K562 (cell line): ENCODE data around the gene MYADML2. TPM values are rescaled to one million over a fixed set of nuclear protein-coding genes. Genes with fewer than 3 reads are reported as not detected.

Experiments used
- BMI1 ChIP-seq: fragments of 150-350 bp; IDR thresholded peaks from 2 replicates; pipeline ENCODE4 v1.6.1; 2014; ENCODE audit warnings: low read length
- DPF2 ChIP-seq: fragments of 450-650 bp; IDR thresholded peaks from 2 replicates; pipeline ENCODE4 v1.6.1; 2016
- FOSL1 ChIP-seq: fragments of 200-800 bp; sonication (Bioruptor generic); conservative IDR thresholded peaks from 2 replicates; pipeline ENCODE4 v1.6.1; 2016; ENCODE audit warnings: missing genetic modification characterization, missing compliant biosample characterization
- FOXA3 ChIP-seq, 2 experiments: fragments of 450-650 bp in 1 of 2; sonication (generic) in 1 of 2; formaldehyde crosslinking; IDR thresholded peaks in 1 of 2; conservative IDR thresholded peaks in 1 of 2; 2 replicates each; pipeline versions ENCODE4 v1.4.0 to v1.8.0; 2020 to 2022; ENCODE audit warnings: mild to moderate bottlenecking in 2 of 2, missing genetic modification reagents in 1 of 2
- GATAD2A ChIP-seq: fragments of 450-650 bp; IDR thresholded peaks from 2 replicates; pipeline ENCODE4 v1.6.1; 2017
- GTF2F1 ChIP-seq: IDR thresholded peaks from 2 replicates; pipeline ENCODE4 v1.6.1; 2011; ENCODE audit warnings: low read depth, low read length, improper control_type of control experiment
- MAFF ChIP-seq: IDR thresholded peaks from 2 replicates; pipeline ENCODE4 v1.6.1; 2012; ENCODE audit warnings: low read length, improper control_type of control experiment
- RAD21 ChIP-seq, 2 experiments: fragments of 250-450 bp in 1 of 2; fragments of 450-650 bp in 1 of 2; sonication (Bioruptor Pico) in 1 of 2; formaldehyde crosslinking in 1 of 2; IDR thresholded peaks in 1 of 2; conservative IDR thresholded peaks in 1 of 2; 2 replicates each; pipeline versions ENCODE4 v1.4.0 to v1.8.0; 2020 to 2022; ENCODE audit warnings: mild to moderate bottlenecking in 2 of 2, moderate library complexity in 1 of 2
- RNF219 ChIP-seq: fragments of 250-450 bp; sonication (Bioruptor Pico); IDR thresholded peaks from 2 replicates; pipeline ENCODE4 v1.5.0; 2022; ENCODE audit warnings: mild to moderate bottlenecking
- SAP30 ChIP-seq: fragments of 200-600 bp; sonication (generic); IDR thresholded peaks from 2 replicates; pipeline ENCODE4 v1.6.1; 2012; ENCODE audit warnings: borderline replicate concordance, low read depth, mild to moderate bottlenecking, moderate library complexity, low read length, control low read depth, inconsistent platforms; ENCODE audit not compliant: insufficient read depth, poor library complexity, severe bottlenecking
- TSC22D4 ChIP-seq: fragments of 450-650 bp; IDR thresholded peaks from 2 replicates; pipeline ENCODE4 v1.6.1; 2016; ENCODE audit warnings: missing genetic modification characterization, missing biosample characterization, control low read depth
- U2AF1 ChIP-seq: fragments of 200-400 bp; formaldehyde crosslinking; optimal IDR thresholded peaks from 2 replicates; pipeline ENCODE3; 2017; ENCODE audit warnings: mild to moderate bottlenecking, low read depth, low read length, moderate library complexity
- YBX1 ChIP-seq: fragments of 450-650 bp; IDR thresholded peaks from 2 replicates; pipeline ENCODE4 v1.7.1; 2016; ENCODE audit warnings: mild to moderate bottlenecking
- ZMIZ1 ChIP-seq, 2 experiments: fragments of 150-350 bp in 1 of 2; IDR thresholded peaks; 2 replicates each; pipeline ENCODE4 v1.6.1; 2012 to 2016; ENCODE audit warnings: low read depth in 2 of 2, low read length in 2 of 2, mild to moderate bottlenecking in 1 of 2, moderate library complexity in 1 of 2
- ZNF639 ChIP-seq, 2 experiments: fragments of 200-800 bp in 1 of 2; sonication (Bioruptor generic) in 1 of 2; sonication (generic) in 1 of 2; formaldehyde crosslinking in 1 of 2; IDR thresholded peaks in 1 of 2; conservative IDR thresholded peaks in 1 of 2; 2 replicates each; pipeline versions ENCODE4 v1.5.0 to v1.6.1; 2016 to 2020; ENCODE audit warnings: missing compliant biosample characterization in 1 of 2, missing genetic modification characterization in 1 of 2, missing genetic modification reagents in 1 of 2
- polyA plus RNA-seq, 8 experiments: library from polyadenylated mRNA; depleted of rRNA in 4 of 8; stranded (reverse) in 5 of 8; unstranded in 3 of 8; fragments of >200 nt; fragmentation: Nextera tagmentation in 2 of 8; fragmentation: Illumina TruSeq in 1 of 8; extraction: Ambion mirVana in 2 of 8; extraction: Trizol in 1 of 8; gene quantifications; 2 replicates each; pipeline versions ENCODE4 v1.2.1 to v1.2.3, GENCODE V29; 2011 to 2014; ENCODE audit warnings: inconsistent platforms in 1 of 8, missing spikeins in 1 of 8
- total RNA-seq, 7 experiments: library from RNA; depleted of rRNA in 6 of 7; stranded (reverse); fragments of >200 nt in 6 of 7; fragmentation: Illumina TruSeq in 2 of 7; extraction: Trizol in 2 of 7; gene quantifications; 2 replicates each; pipeline versions ENCODE4 v1.2.1 to v1.2.3, GENCODE V29; 2011 to 2021; ENCODE audit warnings: low replicate concordance in 1 of 7
- TF ChIP-seq, protein P1 (sequence below): fragments of 450-650 bp; formaldehyde crosslinking; IDR thresholded peaks from 2 replicates; pipeline ENCODE4 v1.4.0; 2022; ENCODE audit warnings: missing genetic modification characterization

Gene MYADML2
- total and polyA plus RNA-seq, 9 of the 15 experiments (the other 6 are each of a cell fraction or from before 2014, with no cell fraction given), result not detected

DNA sequence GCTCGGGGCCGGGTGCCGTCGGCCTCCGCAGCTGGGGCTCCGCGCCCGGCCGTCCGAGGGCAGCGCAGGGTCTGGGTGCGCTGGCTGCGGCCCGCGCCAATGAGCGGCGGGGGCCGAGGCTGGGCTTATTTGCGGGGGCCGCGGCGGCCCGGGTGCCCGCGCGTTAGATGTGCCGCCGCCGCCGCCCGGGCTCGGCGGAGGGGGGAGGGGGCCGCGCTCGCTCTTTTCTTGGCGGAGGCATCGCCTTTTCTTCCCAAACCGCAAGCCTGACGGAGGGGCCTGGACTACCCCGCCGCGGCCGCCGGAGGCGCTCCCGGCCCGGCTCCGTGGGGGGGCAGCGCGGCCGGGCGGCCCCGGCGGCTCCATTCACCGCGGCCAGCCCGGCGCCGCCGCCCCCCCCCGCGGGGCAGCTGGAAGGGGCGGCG lies 14.1 kb upstream of the MYADML2 start, which contains the start of gene NOTUM (continued):
- TF ChIP-seq ZNF639 (CRISPR knock-in tag; conservative IDR thresholded peaks at IDR 0.05 in 1 of 2, IDR thresholded peaks at IDR 0.05 in 1 of 2) (peak in 1 of 2 experiments; percentile 77; a peak in 2 of 4 replicates), ZMIZ1 (IDR thresholded peaks at IDR 0.05; ENCODE audit: low read depth in 2 of 2, low read length in 2 of 2) (no peak), SAP30 (no peak), FOSL1 (tag) (no peak), GATAD2A (no peak), U2AF1 (no peak), MAFF (no peak), FOXA3 (CRISPR knock-in tag; conservative IDR thresholded peaks at IDR 0.05 in 1 of 2, IDR thresholded peaks at IDR 0.05 in 1 of 2) (no peak), BMI1 (no peak), RAD21 (CRISPR knock-in tag; conservative IDR thresholded peaks at IDR 0.05 in 1 of 2, IDR thresholded peaks at IDR 0.05 in 1 of 2) (peak in 1 of 2 experiments; percentile 25; a peak in 2 of 4 replicates), TSC22D4 (tag) (no peak), GTF2F1 (no peak), YBX1 (no peak), DPF2 (no peak), RNF219 (CRISPR knock-in tag) (no peak)
- TF ChIP-seq, protein P1, sequence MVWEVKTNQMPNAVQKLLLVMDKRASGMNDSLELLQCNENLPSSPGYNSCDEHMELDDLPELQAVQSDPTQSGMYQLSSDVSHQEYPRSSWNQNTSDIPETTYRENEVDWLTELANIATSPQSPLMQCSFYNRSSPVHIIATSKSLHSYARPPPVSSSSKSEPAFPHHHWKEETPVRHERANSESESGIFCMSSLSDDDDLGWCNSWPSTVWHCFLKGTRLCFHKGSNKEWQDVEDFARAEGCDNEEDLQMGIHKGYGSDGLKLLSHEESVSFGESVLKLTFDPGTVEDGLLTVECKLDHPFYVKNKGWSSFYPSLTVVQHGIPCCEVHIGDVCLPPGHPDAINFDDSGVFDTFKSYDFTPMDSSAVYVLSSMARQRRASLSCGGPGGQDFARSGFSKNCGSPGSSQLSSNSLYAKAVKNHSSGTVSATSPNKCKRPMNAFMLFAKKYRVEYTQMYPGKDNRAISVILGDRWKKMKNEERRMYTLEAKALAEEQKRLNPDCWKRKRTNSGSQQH (CRISPR knock-in tag), result no peak
